Measurements from ENCODE around the gene NEGR1.
A peak's percentile ranks its signal among the peaks of the same experiment; 100 is the strongest.

The NEGR1 gene

GRCh38 chr1:72202761-72203160, 79.6 kb downstream of the NEGR1 start:
- DNase-seq: no peak
- Mint-ChIP-seq H3K4me3 (no peak overlapping the region), H3K27me3 (ENCODE audit: low read depth, poor library complexity) (peaks cover 3% of the 10 kb centered on the region), H3K4me1 (no peaks in the 10 kb centered on the region), H3K27ac (no peak overlapping the region), H3K36me3 (ENCODE audit: low read depth) (no peaks in the 10 kb centered on the region), H3K9me3 (no peaks in the 10 kb centered on the region)
- TF ChIP-seq CTCF (IDR thresholded peaks at IDR 0.05): no peak

- DNase-seq: no peak
- H3K4me1 Mint-ChIP-seq: no peaks in the 10 kb centered on the region
- no peak overlapping the region for H3K27ac Mint-ChIP-seq
- H3K36me3 Mint-ChIP-seq (ENCODE audit: low read depth): no peaks in the 10 kb centered on the region
- peaks cover 3% of the 10 kb centered on the region for H3K27me3 Mint-ChIP-seq (ENCODE audit: low read depth, poor library complexity)
- no peak overlapping the region for H3K4me3 Mint-ChIP-seq
- H3K9me3 Mint-ChIP-seq: no peaks in the 10 kb centered on the region
- no peak for TF ChIP-seq CTCF (IDR thresholded peaks at IDR 0.05)
Measured at GRCh38 chr1:72197786-72198185, 84.6 kb downstream of the NEGR1 start.

- Mint-ChIP-seq H3K36me3 (ENCODE audit: low read depth) (no peaks in the 10 kb centered on the region), H3K9me3 (no peaks in the 10 kb centered on the region), H3K27me3 (ENCODE audit: low read depth, poor library complexity) (no peaks in the 10 kb centered on the region), H3K4me3 (no peak overlapping the region), H3K4me1 (no peaks in the 10 kb centered on the region), H3K27ac (no peak overlapping the region)
- no peak for DNase-seq
- TF ChIP-seq CTCF (IDR thresholded peaks at IDR 0.05): peak; percentile 59
Measured at GRCh38 chr1:72186733-72187307, 95.5 kb downstream of the NEGR1 start.

- TF ChIP-seq CTCF (IDR thresholded peaks at IDR 0.05): no peak
- Mint-ChIP-seq H3K27ac (no peak overlapping the region), H3K9me3 (no peaks in the 10 kb centered on the region), H3K4me1 (no peaks in the 10 kb centered on the region), H3K4me3 (no peak overlapping the region), H3K36me3 (ENCODE audit: low read depth) (no peaks in the 10 kb centered on the region), H3K27me3 (ENCODE audit: low read depth, poor library complexity) (no peaks in the 10 kb centered on the region)
- no peak for DNase-seq
Measured at GRCh38 chr1:72184099-72184701, 98.1 kb downstream of the NEGR1 start.

GRCh38 chr1:72182859-72183258, 99.5 kb downstream of the NEGR1 start:
- Mint-ChIP-seq H3K9me3 (no peaks in the 10 kb centered on the region), H3K27ac (no peak overlapping the region), H3K4me1 (peaks cover 12% of the 10 kb centered on the region), H3K36me3 (ENCODE audit: low read depth) (no peaks in the 10 kb centered on the region), H3K27me3 (ENCODE audit: low read depth, poor library complexity) (no peaks in the 10 kb centered on the region), H3K4me3 (no peak overlapping the region)
- no peak for TF ChIP-seq CTCF (IDR thresholded peaks at IDR 0.05)
- no peak for DNase-seq

GRCh38 chr1:72178266-72178665, 104.1 kb downstream of the NEGR1 start:
- TF ChIP-seq CTCF (IDR thresholded peaks at IDR 0.05): no peak
- H3K4me1 Mint-ChIP-seq: peaks cover 14% of the 10 kb centered on the region
- no peaks in the 10 kb centered on the region for H3K36me3 Mint-ChIP-seq (ENCODE audit: low read depth)
- no peak overlapping the region for H3K27ac Mint-ChIP-seq
- H3K27me3 Mint-ChIP-seq (ENCODE audit: low read depth, poor library complexity): no peaks in the 10 kb centered on the region
- H3K9me3 Mint-ChIP-seq: no peaks in the 10 kb centered on the region
- no peak overlapping the region for H3K4me3 Mint-ChIP-seq
- DNase-seq: no peak

Measured in nephron progenitor cell (in vitro differentiated cells).